Eye (tissue), 1 donor: ENCODE measurements around the gene TFRC.
"Not testable (repeated sequence)": the region's sequence is repeated elsewhere in the genome, so short reads cannot be mapped to it uniquely, and the experiment has no call there.

ENCODE experiments used
- DNase-seq: peaks from one replicate; pipeline ENCODE4 v3.0.0-alpha.2; 2015

Gene TFRC

DNA sequence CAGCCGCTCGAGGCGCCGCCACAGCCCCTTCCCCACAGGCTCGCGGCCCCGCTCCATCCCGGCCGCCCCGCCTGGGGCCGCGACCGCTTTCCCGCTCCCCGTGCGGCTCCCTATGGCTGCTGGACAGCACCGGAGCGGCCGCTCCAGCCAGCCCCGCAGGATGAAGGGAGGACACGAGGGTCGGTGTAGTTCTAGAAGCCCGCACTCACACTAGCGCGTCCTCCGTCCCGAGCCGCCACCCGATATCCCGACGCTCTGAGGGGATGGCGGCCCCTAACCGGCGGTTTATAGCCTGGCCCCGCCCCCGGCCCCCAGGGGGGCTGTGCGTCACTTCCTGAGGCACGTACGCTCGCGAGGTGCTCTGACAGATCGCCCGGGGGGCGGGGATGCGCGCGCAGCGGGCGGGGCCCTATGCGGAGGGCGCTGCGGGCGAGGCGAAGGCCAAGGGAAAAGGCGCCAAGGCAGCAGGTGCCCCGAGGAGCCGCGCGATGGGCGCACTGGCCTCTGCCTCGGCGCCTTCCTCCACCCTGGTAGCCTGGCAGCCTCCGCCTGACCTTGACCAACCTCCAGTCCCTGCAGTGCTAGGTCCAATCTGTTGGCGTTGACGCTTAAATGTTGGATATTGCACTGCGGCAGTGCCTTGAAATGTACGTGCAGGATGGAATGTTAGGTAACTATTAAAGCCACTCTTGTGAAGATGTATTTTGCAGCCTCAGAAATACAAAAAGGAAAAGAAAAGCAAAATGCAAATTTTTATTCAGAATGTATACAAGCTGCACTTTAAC, at the start of gene TFRC:
TSS of gene TFRC (minus strand) at position 257 of the 785 bp plus-strand sequence. CDS start 4,991 bp downstream, outside the sequence.
- DNase-seq: peak; percentile 99

DNA sequence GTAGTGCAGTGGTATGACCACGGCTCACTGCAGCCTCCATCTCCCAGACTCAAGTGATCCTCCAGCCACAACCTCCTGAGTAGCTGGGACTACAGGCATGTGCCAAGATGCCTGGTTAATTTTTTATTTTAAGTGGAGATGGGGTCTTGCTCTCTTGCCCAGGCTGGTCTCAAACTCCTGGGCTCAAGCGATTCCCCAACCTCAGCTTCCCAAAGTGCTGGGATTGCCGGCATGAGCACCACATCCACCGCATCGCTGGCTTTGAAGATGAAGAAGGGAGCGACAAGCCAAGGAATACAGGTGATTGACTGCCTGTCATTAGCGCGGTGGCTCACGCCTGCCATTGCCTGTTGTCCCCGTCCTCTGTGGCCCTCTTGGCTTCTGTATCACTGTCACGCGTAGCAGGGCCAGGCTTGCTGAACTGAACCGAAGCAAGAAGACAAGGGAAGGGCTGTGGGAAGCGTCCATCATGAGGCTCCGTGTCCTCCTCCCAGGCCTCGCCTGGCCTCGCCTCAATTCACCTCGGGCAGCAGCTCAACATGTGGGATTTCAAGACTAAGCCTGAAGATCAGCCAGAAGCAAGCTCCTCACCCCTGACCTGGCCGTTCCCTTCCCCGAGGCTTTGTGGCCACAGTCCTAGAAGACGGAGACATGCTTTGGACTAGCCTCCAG, 46.4 kb upstream of the TFRC start:
- no peak for DNase-seq

DNA sequence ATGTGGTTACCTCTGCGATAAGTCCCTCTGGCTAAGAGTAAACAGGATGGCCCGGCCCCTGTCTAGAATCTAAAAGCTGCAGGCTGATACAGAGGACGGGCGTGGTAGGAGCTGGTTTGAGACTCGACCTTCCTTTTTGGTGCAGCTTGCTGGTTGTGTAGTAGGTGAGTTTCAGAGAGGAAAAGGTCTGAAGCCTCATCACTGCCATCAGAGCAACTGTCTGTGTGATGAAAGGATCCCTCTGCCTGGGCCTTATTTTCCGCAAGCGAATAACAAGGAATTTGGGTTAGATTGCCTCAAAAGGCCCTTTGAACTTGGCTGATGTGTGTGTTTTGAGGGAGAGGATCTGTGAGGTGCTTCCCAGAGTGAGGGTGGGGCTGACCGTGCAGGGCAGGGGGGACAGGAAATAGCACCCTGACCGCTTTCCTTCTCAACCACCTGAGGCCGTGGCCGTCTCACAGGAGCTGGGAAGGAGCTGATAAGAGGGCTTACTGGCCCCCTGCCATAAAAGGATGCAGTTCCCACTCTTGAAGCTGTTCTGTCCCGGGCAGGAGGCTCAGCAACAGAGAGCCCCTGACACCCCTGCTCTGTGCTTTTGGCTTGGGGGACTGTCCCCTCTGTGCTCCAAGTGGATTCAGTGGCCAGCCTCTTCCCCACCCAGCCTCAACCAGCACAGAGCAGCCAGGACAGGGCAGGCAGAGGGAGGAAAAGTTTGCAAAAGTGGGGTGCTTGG, 45.6 kb upstream of the TFRC start:
- no peak for DNase-seq

DNA sequence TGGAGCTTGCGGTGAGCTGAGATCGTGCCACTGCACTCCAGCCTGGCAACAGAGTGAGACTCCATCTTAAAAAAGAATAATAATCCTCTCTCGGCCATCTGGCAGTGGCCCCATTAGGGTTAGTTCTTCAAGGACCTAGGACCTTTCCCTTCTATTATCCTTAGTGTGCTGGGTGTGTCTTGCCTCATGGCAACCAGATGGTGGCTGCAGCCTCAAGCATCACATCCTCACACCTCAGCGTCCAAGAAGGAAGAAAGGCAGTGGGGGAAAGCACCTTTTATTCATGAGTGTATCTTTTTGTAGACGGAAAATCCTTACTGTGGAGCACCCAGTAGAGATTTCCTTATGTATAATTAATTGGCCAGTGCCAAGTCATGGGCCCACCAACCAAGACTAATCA, 42.7 kb upstream of the TFRC start:
- no peak for DNase-seq

DNA sequence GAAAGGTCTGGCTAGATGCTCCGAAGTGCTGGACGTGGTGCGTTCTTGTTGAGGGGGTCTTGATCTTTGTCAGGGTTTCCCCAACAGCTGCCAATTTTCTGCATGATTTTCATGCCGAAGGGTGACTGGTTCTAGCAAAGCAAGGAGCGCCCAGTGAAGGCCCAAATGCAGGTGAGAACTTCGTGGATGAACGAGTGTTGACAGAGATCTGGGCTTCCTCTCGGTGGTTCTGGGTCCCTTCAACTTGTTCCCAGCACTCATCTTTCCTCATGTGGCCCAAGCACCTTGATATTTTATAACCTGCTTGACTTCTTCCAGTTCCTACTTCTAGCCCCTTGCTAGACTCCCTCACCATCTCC, 40.8 kb upstream of the TFRC start:
- DNase-seq: no peak

DNA sequence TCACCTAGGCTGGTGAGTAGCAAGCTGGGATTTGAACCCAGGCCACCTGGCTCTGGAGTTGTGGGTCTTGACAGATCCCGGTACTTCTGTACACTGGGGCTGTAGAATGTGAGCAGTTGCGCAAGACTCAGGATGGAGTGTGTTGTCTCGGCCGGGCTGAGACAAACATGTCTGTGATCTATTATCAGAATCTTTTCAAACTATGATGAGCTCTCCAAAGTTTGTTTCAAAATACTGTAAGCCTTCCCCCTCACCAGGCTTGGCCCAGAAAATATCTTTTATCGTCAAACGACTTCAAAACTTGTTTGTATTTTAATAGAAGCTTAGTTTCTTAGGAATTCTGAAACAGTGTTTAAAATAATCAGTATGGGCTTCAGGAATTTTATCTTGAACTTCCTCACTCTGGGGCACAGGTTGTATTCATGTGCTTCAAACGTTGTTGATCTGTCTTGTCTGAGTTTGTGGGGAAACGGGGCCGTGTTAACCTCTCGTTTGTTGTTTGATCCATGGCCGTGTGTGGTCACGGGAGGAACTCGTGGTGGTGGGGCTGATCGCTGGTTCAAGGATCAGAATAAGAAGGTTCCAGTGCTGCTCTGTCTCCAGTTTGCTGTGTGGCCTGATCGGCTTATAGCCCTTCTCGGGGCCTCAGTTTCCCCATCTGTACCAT, 40.3 kb upstream of the TFRC start:
- DNase-seq: no peak

DNA sequence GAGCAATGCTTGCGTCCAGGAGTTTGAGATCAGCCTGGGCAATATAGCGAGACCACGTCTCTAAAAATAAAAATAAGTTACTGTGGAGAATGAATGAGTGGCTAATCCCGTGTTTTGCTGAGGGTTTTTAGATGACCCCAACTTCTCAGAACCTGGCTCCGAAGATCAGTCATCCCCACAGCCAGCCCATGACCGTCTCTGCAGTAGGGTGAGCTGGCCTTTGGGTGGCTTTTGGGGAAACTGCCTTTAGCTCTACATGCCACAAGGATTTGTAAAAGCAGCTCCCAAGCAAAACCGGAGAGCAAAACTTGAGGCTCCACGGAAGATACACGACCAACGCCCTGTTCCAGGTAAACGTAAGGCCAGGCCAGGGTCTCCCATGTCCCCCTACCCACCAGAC, 39.2 kb upstream of the TFRC start:
- DNase-seq: no peak

DNA sequence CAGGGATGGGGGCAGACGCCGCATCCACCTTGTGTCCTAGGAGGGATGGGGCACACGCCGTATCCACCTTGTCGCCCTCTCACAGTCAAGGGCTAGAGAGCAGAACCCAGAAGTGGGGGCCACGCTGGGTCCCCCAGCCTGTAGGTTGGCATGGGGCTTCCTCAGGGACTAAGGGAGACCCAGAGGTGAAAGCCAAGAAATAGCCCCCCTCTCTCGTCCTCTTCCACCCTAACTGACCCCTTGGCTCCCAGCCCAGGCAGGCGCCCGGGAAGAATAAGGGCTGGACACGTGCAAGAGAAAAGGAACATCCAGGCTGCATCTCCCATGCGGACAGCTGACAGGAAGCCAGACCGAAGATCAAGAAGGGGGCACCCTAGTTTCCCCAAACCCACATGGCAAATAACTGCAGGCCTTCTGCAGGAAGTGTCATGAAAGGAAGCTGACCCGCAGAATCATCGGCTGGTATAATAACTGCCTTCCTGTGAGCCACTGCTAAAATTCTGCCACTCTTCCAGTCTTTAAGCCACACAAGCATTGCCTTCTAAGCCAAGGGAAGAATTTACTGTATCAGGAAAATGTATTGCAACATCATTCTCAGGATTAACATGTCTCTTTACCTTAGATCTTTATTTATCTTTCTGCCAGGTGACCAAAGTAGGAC, 38.5 kb upstream of the TFRC start:
- DNase-seq: no peak

DNA sequence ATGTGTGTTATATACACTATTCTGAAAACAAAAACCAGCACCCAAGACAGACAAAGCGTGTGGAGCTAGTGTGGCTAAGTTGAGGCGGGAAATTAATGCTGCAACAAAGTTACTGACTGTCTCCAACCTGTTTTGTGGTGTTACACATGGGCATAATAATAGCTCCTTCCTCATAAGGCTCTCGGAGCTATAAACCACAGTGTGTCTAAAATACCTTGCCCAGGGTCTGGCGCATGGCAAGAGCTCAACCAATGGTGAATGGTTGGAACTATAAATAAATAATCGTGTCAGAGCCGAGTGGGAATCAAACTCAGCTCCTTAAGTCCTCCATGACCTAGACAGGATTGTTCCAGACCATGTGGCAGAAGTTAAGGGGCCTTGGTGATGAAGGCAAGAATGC, 35.9 kb upstream of the TFRC start:
- DNase-seq: no peak

DNA sequence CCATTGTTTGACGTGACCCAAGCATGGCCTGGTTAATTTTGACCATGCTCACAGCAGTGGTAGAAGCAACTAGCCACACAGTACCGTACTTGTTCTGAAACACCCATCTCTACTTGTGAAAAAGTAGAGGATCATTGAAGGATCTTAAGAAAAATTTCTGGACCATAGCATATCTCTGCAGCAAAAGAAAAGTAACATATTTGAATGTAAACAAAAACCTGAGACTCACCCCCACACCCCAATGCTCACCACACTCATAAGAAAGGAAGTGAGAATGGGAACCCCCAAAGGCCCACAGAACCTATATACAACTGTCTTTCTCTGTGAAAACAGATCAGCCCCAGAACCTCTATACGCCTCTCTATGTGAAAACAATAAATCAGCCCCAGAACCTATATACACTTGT, 33.8 kb upstream of the TFRC start:
- no peak for DNase-seq

DNA sequence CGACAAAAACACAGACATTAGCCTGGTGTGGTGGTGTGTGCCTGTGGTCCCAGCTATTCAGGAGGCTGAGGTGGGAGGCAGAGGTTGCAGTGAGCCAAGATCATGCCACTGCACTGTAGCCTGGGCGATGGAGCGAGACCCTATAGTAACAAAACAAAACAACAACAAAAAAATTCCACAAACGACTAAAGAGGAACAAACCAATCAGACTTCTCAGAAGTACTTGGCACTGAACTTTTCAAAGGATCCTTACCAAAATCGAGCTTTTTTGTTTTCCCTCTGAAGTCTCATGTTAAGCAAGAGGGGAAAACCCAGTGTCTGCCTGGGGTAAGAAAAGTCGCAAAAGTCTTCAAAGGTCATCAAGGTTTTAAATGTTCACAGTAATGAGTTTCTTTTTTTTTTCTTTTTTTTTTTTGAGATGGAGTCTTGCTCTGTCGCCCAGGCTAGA, 30.1 kb upstream of the TFRC start:
- no peak for DNase-seq

DNA sequence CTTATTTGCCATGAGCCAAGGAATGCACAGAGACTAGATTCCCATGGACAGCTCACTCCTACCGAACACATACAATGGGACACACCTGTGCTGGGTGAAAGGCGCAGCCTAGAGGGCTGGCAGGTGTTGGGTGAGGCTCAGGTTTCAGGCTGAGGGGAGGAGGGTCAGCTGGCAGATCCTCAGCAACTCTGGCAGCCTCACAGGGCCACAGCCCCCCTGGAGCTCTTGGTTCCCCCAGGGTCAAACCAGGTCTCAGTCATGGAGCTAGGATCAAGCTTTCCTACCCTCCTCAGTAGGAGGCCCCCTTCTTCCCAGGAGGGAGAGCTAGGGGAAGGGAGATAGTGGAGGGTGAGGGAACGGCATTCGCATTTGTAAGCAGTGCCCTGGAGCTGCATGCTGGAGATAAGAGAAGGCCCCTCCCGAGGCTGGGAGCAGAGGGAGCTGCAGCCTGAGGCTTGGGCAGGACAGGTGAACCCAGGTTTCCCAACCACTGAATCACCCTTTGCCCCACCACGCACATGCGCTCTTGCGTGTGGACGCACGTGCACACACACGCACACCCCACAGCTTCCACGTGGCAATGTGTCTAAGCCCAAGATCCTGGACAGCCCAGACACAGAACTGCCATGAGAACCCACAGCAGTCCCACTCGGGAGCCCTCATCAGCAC, 26.3 kb upstream of the TFRC start:
- no peak for DNase-seq

DNA sequence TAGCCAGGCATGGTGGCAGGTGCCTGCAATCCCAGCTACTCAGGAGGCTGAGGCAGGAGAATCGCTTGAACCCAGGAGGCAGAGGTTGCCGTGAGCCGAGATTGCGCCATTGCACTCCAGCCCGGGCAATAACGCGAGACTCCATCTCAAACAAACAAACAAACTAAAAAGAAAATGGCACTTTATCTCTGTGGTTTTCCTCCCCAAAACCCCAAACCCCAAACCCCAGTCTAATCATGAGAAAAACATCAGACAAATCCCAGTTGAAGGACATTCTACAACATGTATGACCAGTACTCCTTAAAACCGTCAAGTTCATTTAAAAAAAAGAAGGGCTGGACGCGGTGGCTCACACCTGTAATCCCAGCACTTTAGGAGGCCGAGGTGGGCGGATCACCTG, 22.8 kb upstream of the TFRC start:
- not testable (repeated sequence) for DNase-seq

DNA sequence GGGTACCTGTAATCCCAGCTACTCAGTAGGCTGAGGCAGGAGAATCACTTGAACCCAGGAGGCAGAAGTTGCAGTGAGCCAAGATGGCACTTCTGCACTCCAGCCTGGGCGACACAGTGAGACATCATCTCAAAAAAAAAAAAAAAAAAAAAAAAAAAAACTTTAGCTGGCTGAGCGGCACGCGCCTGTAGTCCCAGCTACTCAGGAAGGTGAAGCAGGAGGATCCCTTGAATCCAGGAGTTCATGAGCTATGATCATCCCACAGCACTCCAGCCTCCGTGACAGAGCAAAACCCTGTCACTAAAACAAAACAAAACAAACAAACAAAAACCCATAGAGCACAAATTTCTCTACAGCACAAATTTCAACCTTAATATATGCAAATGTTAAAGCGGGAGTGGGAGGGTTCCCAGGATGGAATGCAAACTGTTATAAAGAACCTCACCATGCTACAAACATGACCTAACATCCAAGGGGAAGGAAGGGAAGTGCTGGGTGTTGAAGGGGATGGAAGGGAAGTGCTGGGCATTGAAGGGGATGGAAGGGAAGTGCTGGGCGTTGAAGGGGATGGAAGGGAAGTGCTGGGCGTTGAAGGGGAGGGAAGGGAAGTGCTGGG, 16.6 kb upstream of the TFRC start:
- not testable (repeated sequence) for DNase-seq

DNA sequence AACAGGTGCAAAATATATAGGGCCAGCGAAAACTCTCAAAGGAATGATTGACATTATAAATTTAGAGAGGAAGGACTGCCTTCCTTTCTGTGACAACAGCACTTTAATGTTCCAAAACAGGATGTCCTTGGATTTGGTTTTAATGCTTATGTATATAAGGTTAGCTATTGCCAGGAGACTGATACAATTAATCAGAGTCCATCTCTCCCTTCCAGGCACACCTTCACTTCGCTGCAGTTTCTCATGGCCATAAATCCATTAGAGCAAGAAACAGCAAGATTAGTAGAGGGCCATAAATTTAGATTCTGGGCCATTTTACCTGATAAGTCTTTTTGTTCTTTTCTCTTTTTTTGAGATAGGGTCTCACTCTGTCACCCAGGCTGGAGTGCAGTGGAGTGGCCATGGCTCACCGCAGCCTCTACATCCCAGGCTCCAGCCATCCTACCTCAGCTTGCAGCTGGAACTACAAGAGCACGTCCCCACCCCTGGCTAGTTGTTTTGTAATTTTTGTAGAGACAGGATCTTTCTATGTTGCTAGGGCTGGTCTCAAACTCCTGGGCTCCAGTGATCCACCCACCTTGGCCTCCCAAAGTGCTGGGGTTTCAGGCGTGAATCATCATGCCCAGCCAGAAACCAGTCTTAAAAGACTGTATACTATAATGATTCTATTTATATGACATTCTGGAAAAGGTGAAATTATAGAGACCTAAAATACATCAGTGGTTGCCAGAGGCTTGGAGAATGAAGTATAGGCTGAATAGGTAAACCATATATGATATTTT, 15.7 kb upstream of the TFRC start:
- DNase-seq: no peak

DNA sequence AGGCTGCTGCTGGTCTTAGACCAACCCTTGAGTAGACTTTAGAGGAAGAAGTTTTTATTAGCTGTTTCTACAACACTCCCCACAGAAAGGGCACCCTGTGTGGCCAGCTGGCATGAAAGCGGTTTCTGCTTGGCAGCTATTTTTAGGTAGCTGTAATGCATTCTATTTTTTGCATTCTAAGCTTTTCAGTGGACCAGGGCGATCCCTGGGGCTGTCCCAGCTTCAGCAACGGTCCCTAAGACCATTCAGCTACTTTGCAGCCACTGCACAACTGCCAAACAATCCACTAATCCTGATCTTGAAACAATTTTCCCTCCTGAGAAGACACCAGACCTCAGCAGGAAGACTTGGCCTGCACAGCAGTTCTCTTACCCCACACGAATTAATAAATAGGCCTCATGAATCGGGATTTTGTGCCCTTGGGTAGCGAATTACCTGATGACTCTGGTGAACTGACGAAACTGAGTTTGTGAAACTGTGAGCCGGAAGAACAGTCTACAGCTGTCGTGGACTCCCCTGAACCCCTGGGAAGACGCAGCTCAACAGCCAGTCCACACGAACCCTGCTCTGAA, 14.6 kb upstream of the TFRC start:
- no peak for DNase-seq

DNA sequence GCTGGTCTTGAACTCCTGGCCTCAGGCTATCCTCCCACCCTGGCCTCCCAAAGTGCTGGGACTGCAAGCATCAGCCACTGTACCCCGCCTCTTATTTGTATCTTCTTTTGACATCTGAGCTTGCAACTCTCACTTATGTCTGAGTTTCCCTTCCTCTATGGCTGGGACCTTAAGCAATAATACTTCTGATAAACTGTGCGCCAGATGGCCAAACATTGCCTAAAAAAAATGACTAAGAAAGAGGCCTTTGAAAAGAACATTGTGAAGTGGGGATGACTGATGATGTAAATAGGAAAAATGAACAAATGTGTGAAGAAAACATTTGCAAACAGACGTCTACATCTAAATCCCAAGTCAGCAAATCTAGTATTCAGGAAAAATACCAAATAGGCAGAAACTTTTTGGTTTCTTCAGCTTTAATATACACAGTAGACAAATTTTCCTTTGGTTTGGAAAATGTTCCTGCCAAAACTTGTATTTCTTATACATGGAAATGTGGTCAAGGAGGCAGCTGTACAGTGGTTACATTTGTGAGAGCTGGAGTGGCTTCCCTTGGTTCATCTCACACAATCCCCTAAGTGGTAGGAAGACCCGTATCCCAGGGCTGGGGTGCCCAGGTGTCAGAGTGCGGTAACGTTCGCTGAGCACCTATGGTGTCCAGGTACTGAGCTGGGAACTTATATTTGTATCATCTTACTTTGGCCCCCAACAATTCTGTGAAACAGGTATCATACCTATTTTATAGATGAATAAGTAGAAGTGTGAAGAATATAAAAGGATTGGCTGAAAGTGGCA, 11.6 kb upstream of the TFRC start:
- no peak for DNase-seq

DNA sequence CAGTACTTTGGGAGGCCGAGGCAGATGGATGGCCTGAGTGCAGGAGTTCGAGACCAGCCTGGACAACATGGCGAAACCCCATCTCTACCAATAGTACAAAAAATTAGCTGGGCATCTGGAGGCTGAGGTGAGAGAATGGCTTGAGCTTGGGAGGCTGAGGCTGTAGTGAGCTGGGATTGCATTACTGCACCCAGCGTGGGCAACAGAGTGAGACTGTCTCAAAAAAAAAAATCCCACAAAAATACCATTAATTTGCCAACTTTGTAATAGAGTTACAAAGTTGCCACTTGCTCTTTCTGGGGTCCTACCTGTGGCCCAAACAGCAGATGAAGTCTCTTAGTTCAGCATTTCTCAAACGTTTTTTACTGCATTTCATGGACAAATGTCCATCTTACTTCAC, 6.0 kb upstream of the TFRC start:
- DNase-seq: no peak

DNA sequence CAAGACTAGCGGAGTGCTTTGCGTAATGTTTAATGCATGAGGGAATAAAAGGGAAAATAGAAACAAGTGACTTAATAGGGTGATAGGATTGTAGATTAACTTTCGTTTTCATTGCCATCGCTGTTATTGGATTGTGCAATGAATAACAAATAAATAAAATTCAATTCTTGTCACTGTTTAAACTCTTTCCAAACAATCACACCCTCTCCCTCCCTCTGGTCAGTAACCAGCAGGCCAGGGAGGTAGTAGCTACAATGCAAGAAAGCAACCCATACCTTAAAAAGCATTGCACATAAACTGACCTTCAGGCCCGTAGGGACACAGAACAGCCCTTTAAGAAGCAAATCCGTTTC, 705 bp upstream of the TFRC start:
- DNase-seq: no peak
